HUES64 (cell line): Measurements from ENCODE around the gene USP11.

Experiments
- H3K27ac ChIP-seq: 2 replicates; pipeline ENCODE4 v1.7.0; 2013; ENCODE audit warnings: low read depth, low read length, inconsistent platforms
- H3K27me3 ChIP-seq: 2 replicates; pipeline ENCODE4 v1.6.1; 2013; ENCODE audit warnings: mild to moderate bottlenecking, low read length; ENCODE audit not compliant: insufficient read depth
- H3K36me3 ChIP-seq: 2 replicates; pipeline ENCODE4 v1.6.1; 2013; ENCODE audit warnings: mild to moderate bottlenecking, low read length; ENCODE audit not compliant: insufficient read depth
- H3K4me1 ChIP-seq: 2 replicates; pipeline ENCODE4 v1.6.1; 2013; ENCODE audit warnings: mild to moderate bottlenecking, low read length, moderate library complexity; ENCODE audit not compliant: insufficient read depth
- H3K4me3 ChIP-seq: 2 replicates; pipeline ENCODE4 v1.5.1; 2013; ENCODE audit warnings: mild to moderate bottlenecking, low read length, moderate library complexity
- H3K9ac ChIP-seq: 2 replicates; pipeline ENCODE4 v1.6.1; 2013; ENCODE audit warnings: mild to moderate bottlenecking, low read depth, low read length
- H3K9me3 ChIP-seq: 2 replicates; pipeline ENCODE4 v1.6.1; 2013; ENCODE audit warnings: low read depth, low read length; ENCODE audit not compliant: insufficient read depth
- WGBS: fragments of 150-250, 120-280 bp; methylation state at CpG from one replicate; pipeline ENCODE4 v1.1.7; 2013; ENCODE audit warnings: missing lambda C conversion rate; 5-methylcytosine and 5-hydroxymethylcytosine counted together

USP11 gene

GRCh38 chrX:47239199-47239598 is 6.4 kb downstream of the USP11 start:
- Histone ChIP-seq H3K27ac (no peak overlapping the region), H3K9me3 (no peaks in the 10 kb centered on the region), H3K4me3 (no peak overlapping the region), H3K27me3 (no peaks in the 10 kb centered on the region), H3K36me3 (peaks cover 48% of the 10 kb centered on the region), H3K9ac (no peak overlapping the region), H3K4me1 (peaks cover 13% of the 10 kb centered on the region; the same call in 1 of the 2 replicates)
- WGBS = 94% methylated on average over 6 of the region's 8 CpGs

GRCh38 chrX:47239898-47240545 is 7.2 kb downstream of the USP11 start:
- H3K4me3 ChIP-seq = no peak overlapping the region
- no peak overlapping the region for H3K9ac ChIP-seq
- H3K27me3 ChIP-seq = no peaks in the 10 kb centered on the region
- no peak overlapping the region for H3K27ac ChIP-seq
- H3K36me3 ChIP-seq = peaks cover 56% of the 10 kb centered on the region
- no peaks in the 10 kb centered on the region for H3K9me3 ChIP-seq
- H3K4me1 ChIP-seq = peaks cover 6% of the 10 kb centered on the region; the same call in 1 of the 2 replicates
- WGBS = 97% methylated on average over 12 of the region's 12 CpGs

- no peaks in the 10 kb centered on the region for H3K27me3 ChIP-seq
- no peaks in the 10 kb centered on the region for H3K9me3 ChIP-seq
- H3K4me1 ChIP-seq = no peaks in the 10 kb centered on the region
- H3K36me3 ChIP-seq = peaks cover 59% of the 10 kb centered on the region
- WGBS = 99% methylated on average over 7 of the region's 7 CpGs
- no peak overlapping the region for H3K9ac ChIP-seq
- no peak overlapping the region for H3K27ac ChIP-seq
- no peak overlapping the region for H3K4me3 ChIP-seq
Measured at GRCh38 chrX:47240619-47241018, 7.8 kb downstream of the USP11 start.

GRCh38 chrX:47241201-47242011 is 8.6 kb downstream of the USP11 start:
- Histone ChIP-seq H3K27ac (no peak overlapping the region), H3K4me1 (no peaks in the 10 kb centered on the region), H3K36me3 (peaks cover 66% of the 10 kb centered on the region), H3K9me3 (no peaks in the 10 kb centered on the region), H3K9ac (no peak overlapping the region), H3K4me3 (no peak overlapping the region), H3K27me3 (no peaks in the 10 kb centered on the region)
- 96% methylated on average over 18 of the region's 18 CpGs for WGBS

- Histone ChIP-seq H3K9ac (no peak overlapping the region), H3K36me3 (peaks cover 72% of the 10 kb centered on the region), H3K9me3 (no peaks in the 10 kb centered on the region), H3K4me3 (no peak overlapping the region), H3K27ac (no peak overlapping the region), H3K4me1 (no peaks in the 10 kb centered on the region), H3K27me3 (no peaks in the 10 kb centered on the region)
- 98% methylated on average over 8 of the region's 10 CpGs for WGBS
Measured at GRCh38 chrX:47242321-47242720, 9.5 kb downstream of the USP11 start.

- H3K9me3 ChIP-seq = no peaks in the 10 kb centered on the region
- WGBS = 97% methylated on average over 14 of the region's 14 CpGs
- H3K4me1 ChIP-seq = no peaks in the 10 kb centered on the region
- H3K36me3 ChIP-seq = peaks cover 76% of the 10 kb centered on the region
- H3K9ac ChIP-seq = no peak overlapping the region
- no peak overlapping the region for H3K27ac ChIP-seq
- no peak overlapping the region for H3K4me3 ChIP-seq
- no peaks in the 10 kb centered on the region for H3K27me3 ChIP-seq
Measured at GRCh38 chrX:47243351-47243750, 10.5 kb downstream of the USP11 start.

GRCh38 chrX:47244676-47245075 is 11.9 kb downstream of the USP11 start:
- no peaks in the 10 kb centered on the region for H3K9me3 ChIP-seq
- 98% methylated on average over 14 of the region's 16 CpGs for WGBS
- no peaks in the 10 kb centered on the region for H3K27me3 ChIP-seq
- H3K4me3 ChIP-seq = no peak overlapping the region
- no peak overlapping the region for H3K9ac ChIP-seq
- peaks cover 73% of the 10 kb centered on the region for H3K36me3 ChIP-seq
- H3K27ac ChIP-seq = no peak overlapping the region
- H3K4me1 ChIP-seq = no peaks in the 10 kb centered on the region

GRCh38 chrX:47245156-47245555 is 12.3 kb downstream of the USP11 start:
- Histone ChIP-seq H3K36me3 (peaks cover 68% of the 10 kb centered on the region), H3K27ac (no peak overlapping the region), H3K9me3 (no peaks in the 10 kb centered on the region), H3K9ac (no peak overlapping the region), H3K27me3 (no peaks in the 10 kb centered on the region), H3K4me1 (no peaks in the 10 kb centered on the region), H3K4me3 (no peak overlapping the region)
- 96% methylated on average over 10 of the region's 10 CpGs for WGBS

- Histone ChIP-seq H3K4me3 (no peak overlapping the region), H3K36me3 (peaks cover 46% of the 10 kb centered on the region), H3K4me1 (no peaks in the 10 kb centered on the region), H3K27me3 (no peaks in the 10 kb centered on the region), H3K27ac (no peak overlapping the region), H3K9me3 (no peaks in the 10 kb centered on the region), H3K9ac (no peak overlapping the region)
- 94% methylated on average over 21 of the region's 23 CpGs for WGBS
Measured at GRCh38 chrX:47247206-47247998, 14.6 kb downstream of the USP11 start.

GRCh38 chrX:47247999-47248320 is 15.2 kb downstream of the USP11 start:
- peaks cover 42% of the 10 kb centered on the region for H3K36me3 ChIP-seq
- no peak overlapping the region for H3K9ac ChIP-seq
- no peak overlapping the region for H3K4me3 ChIP-seq
- 87% methylated on average over 11 of the region's 13 CpGs for WGBS
- H3K27me3 ChIP-seq = no peaks in the 10 kb centered on the region
- H3K27ac ChIP-seq = no peak overlapping the region
- no peaks in the 10 kb centered on the region for H3K9me3 ChIP-seq
- H3K4me1 ChIP-seq = no peaks in the 10 kb centered on the region

- no peaks in the 10 kb centered on the region for H3K27me3 ChIP-seq
- no peaks in the 10 kb centered on the region for H3K9me3 ChIP-seq
- H3K9ac ChIP-seq = no peak overlapping the region
- no peak overlapping the region for H3K27ac ChIP-seq
- H3K4me1 ChIP-seq = no peaks in the 10 kb centered on the region
- 93% methylated on average over 6 of the region's 6 CpGs for WGBS
- H3K4me3 ChIP-seq = no peak overlapping the region
- H3K36me3 ChIP-seq = peaks cover 40% of the 10 kb centered on the region
Measured at GRCh38 chrX:47248576-47248975, 15.8 kb downstream of the USP11 start.
